IgD-negative memory B cell (primary cell): Measurements from ENCODE around the gene MARK3. TPM values are rescaled to one million over a fixed set of nuclear protein-coding genes. Genes with fewer than 3 reads are reported as not detected.

Experiments used
- H3K27ac Mint-ChIP-seq, 3 donors: one replicate each; pipeline ENCODE4 v1.8.0; 2020 to 2022; ENCODE audit warnings: mild to moderate bottlenecking in 3 of 3, mixed read lengths in 3 of 3, moderate library complexity in 1 of 3
- H3K27me3 Mint-ChIP-seq: one replicate; pipeline ENCODE4 v1.8.0; 2021; ENCODE audit warnings: mixed read lengths
- H3K36me3 Mint-ChIP-seq: one replicate; pipeline ENCODE4 v1.8.0; 2020; ENCODE audit warnings: mild to moderate bottlenecking, mixed read lengths
- H3K4me1 Mint-ChIP-seq, 3 donors: one replicate each; pipeline ENCODE4 v1.8.0; 2020 to 2022; ENCODE audit warnings: mixed read lengths in 3 of 3, mild to moderate bottlenecking in 1 of 3
- H3K4me3 Mint-ChIP-seq, 4 donors: one replicate each; pipeline ENCODE4 v1.8.0; 2020 to 2022; ENCODE audit warnings: mild to moderate bottlenecking in 4 of 4, mixed read lengths in 4 of 4, moderate library complexity in 3 of 4
- H3K9me3 Mint-ChIP-seq, 3 donors: one replicate each; pipeline ENCODE4 v1.8.0; 2020 to 2021; ENCODE audit warnings: mixed read lengths in 3 of 3, mild to moderate bottlenecking in 1 of 3
- polyA plus RNA-seq: library from polyadenylated mRNA; unstranded; fragments of 300-500 nt; fragmentation: Illumina TruSeq; gene quantifications from one replicate; pipeline ENCODE4 v1.2.3, GENCODE V29; 2021

The MARK3 gene
- polyA plus RNA-seq, 1 donor from 2014 or later, result 40.3 TPM

GRCh38 chr14:103395244-103395643 lies 10.0 kb downstream of the MARK3 start:
- peak overlapping the region in 1 of 3 donors; percentile 8 for H3K27ac Mint-ChIP-seq
- peaks cover 44 to 56% (median 53%) of the 10 kb centered on the region in 3 donors for H3K4me1 Mint-ChIP-seq
- no peaks in the 10 kb centered on the region for H3K36me3 Mint-ChIP-seq
- peak overlapping the region in 1 of 4 donors; percentile 51 for H3K4me3 Mint-ChIP-seq
- H3K9me3 Mint-ChIP-seq, result no peaks in the 10 kb centered on the region
- no peaks in the 10 kb centered on the region for H3K27me3 Mint-ChIP-seq

DNA sequence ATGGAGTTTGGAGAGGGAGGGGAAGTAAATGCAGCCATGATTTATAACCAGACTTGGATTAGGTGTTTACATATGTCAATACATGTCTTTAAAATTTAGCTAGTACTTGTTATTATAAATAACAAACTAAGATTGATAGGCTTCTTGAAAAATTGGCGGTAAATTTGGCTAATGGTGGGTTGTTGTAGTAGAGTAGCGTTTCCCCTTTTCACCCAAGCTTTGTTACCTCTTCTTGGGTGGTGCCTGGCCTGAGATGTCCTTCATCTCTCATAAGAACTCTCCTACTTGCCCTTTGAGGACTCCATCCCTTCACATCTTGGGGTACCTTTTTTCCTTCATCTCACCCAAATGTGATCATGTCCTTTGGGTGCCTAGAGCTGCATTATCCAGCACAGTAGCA lies 11.2 kb downstream of the MARK3 start:
- H3K4me3 Mint-ChIP-seq, result no peak overlapping the region
- no peaks in the 10 kb centered on the region for H3K27me3 Mint-ChIP-seq
- H3K27ac Mint-ChIP-seq, result no peak overlapping the region
- peaks cover 49 to 62% (median 53%) of the 10 kb centered on the region in 3 donors for H3K4me1 Mint-ChIP-seq
- H3K36me3 Mint-ChIP-seq, result no peaks in the 10 kb centered on the region
- no peaks in the 10 kb centered on the region for H3K9me3 Mint-ChIP-seq

DNA sequence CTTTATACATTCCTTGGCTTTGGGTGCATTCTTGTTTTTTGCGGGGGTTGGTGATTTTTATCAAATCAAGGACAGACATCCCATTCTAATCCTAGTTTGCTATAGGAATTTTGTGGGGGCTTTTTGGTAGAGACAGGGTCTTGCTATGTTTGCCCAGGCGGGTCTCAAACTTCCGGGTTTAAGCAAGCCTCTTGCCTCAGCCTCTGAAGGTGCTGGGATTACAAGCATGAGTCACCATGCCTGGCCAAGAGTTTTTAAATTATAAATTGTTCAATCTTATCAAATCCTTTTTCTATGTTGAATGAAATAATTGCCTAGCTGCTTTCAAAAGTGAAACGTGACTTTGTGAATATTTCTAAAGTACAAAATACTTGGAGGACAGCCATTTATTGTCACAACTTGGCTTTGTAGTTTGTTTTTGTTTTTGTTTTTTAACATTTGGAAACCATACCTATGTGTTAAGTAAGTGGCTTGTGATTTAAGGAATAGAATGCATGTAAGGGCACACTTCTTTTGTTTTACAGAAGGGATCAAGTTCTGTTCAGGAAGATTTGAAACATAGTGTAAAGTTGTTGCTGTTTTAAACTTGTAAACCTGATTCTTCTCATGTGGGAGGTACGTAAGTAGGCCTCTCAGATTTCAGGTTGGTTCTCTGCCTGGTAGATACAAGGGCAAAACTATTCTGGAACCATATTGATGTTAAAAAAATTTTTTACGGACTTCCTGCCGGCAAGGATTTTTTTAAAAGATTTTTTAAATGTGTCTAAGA lies 13.4 kb downstream of the MARK3 start:
- no peaks in the 10 kb centered on the region for H3K36me3 Mint-ChIP-seq
- peaks cover 58 to 66% (median 66%) of the 10 kb centered on the region in 3 donors for H3K4me1 Mint-ChIP-seq
- no peaks in the 10 kb centered on the region for H3K27me3 Mint-ChIP-seq
- no peaks in the 10 kb centered on the region for H3K9me3 Mint-ChIP-seq
- no peak overlapping the region for H3K4me3 Mint-ChIP-seq
- H3K27ac Mint-ChIP-seq, result no peak overlapping the region

DNA sequence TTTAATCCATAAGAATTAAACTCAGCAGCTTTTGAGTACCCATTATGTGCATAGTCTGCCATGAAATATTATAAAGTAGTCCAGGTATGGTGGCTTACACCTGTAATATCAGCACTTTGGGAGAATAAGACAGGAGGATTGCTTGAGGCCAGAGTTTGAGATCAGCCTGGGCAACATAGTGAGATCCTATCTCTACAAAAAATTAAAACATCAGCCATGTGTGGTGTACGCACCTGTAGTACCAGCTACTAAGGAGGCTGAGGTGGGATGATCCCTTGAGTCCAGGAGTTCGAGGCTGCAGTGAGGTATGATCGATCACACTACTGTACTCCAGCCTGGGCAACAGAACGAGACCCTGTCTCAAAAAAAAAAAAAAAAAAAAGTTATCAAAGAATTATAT lies 15.3 kb downstream of the MARK3 start:
- no peaks in the 10 kb centered on the region for H3K36me3 Mint-ChIP-seq
- H3K4me3 Mint-ChIP-seq, result peak overlapping the region in 1 of 4 donors; percentile 7
- no peak overlapping the region for H3K27ac Mint-ChIP-seq
- H3K27me3 Mint-ChIP-seq, result no peaks in the 10 kb centered on the region
- H3K9me3 Mint-ChIP-seq, result no peaks in the 10 kb centered on the region
- H3K4me1 Mint-ChIP-seq, result peaks cover 49 to 63% (median 61%) of the 10 kb centered on the region in 3 donors

DNA sequence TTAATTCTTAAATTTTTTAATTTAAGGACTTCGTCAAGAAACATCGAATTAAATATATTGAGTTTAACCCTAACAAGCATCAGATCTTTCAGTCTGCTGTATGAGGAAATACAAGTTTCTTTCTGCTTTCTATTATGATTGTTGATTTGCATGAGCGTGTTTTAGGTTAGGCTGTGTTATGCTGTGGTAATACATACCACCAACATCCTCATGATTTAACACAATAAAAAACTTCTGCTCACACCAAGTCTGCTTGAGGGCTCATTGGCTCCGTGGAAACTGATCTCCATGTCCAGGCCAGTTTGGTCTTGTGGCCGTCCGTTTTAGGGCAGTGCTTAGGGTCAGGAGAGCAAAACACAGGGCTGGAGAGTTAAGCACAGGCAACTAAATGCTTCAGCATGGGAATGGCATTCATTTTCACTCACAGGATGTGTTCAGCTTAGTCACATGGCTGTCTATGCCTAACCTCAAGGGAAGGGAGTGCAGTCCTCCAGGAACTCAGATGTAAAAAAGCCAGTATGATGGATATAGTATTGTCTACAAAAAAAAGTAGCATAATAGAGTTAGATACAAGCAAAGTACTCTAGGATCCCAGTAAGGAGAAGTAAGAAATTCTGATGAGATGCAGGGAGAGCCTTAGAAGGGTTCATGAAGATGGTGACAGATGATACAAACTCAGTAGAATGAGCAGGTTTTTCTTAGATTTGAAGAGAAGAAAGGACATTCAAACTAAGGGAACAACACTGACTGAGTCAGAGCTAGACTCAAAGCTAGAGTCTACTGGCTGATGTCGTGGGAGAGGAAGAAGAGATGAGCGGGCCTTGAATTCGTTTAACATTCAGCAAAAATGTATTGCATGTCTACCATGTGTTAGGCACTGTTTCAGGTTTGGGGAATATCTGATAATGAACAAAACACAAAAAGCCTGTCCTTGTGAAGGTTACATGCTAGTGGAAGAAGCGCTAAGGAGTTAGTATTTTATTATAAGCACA lies 16.3 kb downstream of the MARK3 start:
- Mint-ChIP-seq H3K4me3 (peak overlapping the region in 2 of 4 donors; percentile 58 to 59), H3K4me1 (peaks cover 42 to 54% (median 51%) of the 10 kb centered on the region in 3 donors), H3K27ac (no peak overlapping the region), H3K27me3 (no peaks in the 10 kb centered on the region), H3K9me3 (no peaks in the 10 kb centered on the region), H3K36me3 (no peaks in the 10 kb centered on the region)

DNA sequence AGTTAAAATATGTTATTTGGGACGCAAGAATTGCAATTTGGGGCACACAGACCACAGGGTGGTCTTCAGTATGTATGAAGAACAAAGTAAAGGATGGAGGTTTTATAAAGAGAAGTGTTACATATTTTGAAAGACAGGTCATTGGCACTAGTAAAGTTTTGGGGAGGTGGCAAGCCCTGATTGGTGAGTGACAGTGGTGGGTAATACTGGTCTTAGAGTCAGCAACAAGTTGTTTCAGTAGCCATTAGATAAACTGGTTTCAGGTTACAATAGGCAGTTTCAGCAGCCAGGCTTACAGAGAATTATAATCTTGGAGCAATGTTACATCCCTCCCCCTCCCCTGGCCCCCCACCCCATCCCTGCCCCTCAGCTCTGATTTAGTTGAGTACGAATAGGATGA lies 17.5 kb downstream of the MARK3 start:
- Mint-ChIP-seq H3K4me1 (peaks cover 36 to 49% (median 47%) of the 10 kb centered on the region in 3 donors), H3K9me3 (no peaks in the 10 kb centered on the region), H3K27ac (peak overlapping the region in 1 of 3 donors; percentile 41), H3K4me3 (no peak overlapping the region), H3K27me3 (no peaks in the 10 kb centered on the region), H3K36me3 (peaks cover 2% of the 10 kb centered on the region)

GRCh38 chr14:103404032-103404918 lies 19.1 kb downstream of the MARK3 start:
- peaks cover 32 to 40% (median 38%) of the 10 kb centered on the region in 3 donors for H3K4me1 Mint-ChIP-seq
- H3K9me3 Mint-ChIP-seq, result no peaks in the 10 kb centered on the region
- peak overlapping the region in 1 of 4 donors; percentile 18 for H3K4me3 Mint-ChIP-seq
- H3K27me3 Mint-ChIP-seq, result no peaks in the 10 kb centered on the region
- peaks cover 4% of the 10 kb centered on the region for H3K36me3 Mint-ChIP-seq
- peak overlapping the region in 2 of 3 donors; percentile 11 to 48 for H3K27ac Mint-ChIP-seq

GRCh38 chr14:103404920-103405319 lies 19.7 kb downstream of the MARK3 start:
- peaks cover 4% of the 10 kb centered on the region for H3K36me3 Mint-ChIP-seq
- no peak overlapping the region for H3K27ac Mint-ChIP-seq
- H3K27me3 Mint-ChIP-seq, result no peaks in the 10 kb centered on the region
- H3K4me1 Mint-ChIP-seq, result peaks cover 32 to 41% (median 38%) of the 10 kb centered on the region in 3 donors
- no peaks in the 10 kb centered on the region for H3K9me3 Mint-ChIP-seq
- H3K4me3 Mint-ChIP-seq, result no peak overlapping the region

GRCh38 chr14:103408491-103409155 lies 23.4 kb downstream of the MARK3 start:
- Mint-ChIP-seq H3K27ac (no peak overlapping the region), H3K4me1 (peaks cover 7 to 16% (median 13%) of the 10 kb centered on the region in 3 donors), H3K9me3 (no peaks in the 10 kb centered on the region), H3K4me3 (no peak overlapping the region), H3K27me3 (no peaks in the 10 kb centered on the region), H3K36me3 (peaks cover 4% of the 10 kb centered on the region)

DNA sequence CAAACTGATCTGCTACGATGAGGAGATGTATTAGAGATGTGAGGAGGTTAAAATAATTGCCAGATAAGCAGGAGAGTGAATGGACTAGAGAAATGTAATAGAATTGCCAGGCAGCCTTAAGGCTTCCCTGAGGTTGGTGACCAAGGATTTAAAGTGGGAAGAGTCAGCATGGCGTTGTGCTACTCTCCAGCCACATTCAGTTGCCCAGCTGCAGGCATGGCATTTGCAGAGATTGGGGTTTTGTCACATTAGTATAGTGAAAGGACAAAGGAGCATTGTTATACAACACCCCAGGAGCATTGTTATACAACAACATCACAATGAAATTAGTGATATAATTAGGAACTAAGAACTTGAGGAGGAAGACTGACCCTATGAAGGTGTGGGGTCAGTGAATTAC lies 31.7 kb downstream of the MARK3 start:
- peaks cover 17 to 50% (median 25%) of the 10 kb centered on the region in 3 donors for H3K4me1 Mint-ChIP-seq
- no peaks in the 10 kb centered on the region for H3K9me3 Mint-ChIP-seq
- H3K36me3 Mint-ChIP-seq, result peaks cover 2% of the 10 kb centered on the region
- H3K4me3 Mint-ChIP-seq, result peak overlapping the region in 1 of 4 donors; percentile 15
- H3K27me3 Mint-ChIP-seq, result no peaks in the 10 kb centered on the region
- no peak overlapping the region for H3K27ac Mint-ChIP-seq

DNA sequence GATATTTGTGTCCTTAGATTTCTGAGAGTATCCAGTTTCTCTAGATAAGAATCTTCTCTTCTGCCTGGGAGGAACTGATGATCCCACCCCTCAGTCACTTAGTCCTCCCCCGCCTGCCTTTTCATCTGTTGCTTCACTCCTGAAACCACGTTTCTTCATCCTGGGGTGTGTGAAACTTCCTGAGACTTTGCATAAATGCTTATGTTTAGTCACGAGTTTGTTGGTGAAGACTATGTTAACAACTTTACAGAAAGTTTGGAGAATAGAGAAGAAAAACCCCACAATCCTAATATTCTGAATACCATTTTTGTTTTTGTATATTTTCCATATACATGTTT lies 33.2 kb downstream of the MARK3 start:
- H3K4me1 Mint-ChIP-seq, result peaks cover 17 to 54% (median 25%) of the 10 kb centered on the region in 3 donors
- no peak overlapping the region for H3K4me3 Mint-ChIP-seq

DNA sequence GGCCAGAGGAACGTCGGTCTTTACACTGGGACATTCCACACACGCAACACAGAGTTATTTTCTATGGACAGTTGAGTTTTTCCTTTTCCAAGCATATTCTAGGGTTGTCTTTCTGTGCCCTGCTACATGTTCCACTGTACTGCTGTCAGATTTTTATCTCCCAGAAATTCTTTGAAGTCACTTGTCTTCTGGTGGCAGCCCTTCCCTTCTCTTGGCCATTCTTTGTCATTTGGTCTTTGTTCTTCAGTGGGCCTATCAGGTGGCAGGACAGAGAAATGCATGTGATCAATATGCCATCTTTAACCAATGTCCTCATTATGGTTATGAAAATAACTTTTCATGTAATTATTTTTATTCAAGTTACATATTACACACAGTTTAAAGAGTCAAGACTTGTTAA lies 36.3 kb downstream of the MARK3 start:
- H3K9me3 Mint-ChIP-seq, result no peaks in the 10 kb centered on the region
- no peak overlapping the region for H3K4me3 Mint-ChIP-seq
- H3K27ac Mint-ChIP-seq, result no peak overlapping the region
- peaks cover 25 to 46% (median 29%) of the 10 kb centered on the region in 3 donors for H3K4me1 Mint-ChIP-seq
- no peaks in the 10 kb centered on the region for H3K27me3 Mint-ChIP-seq
- H3K36me3 Mint-ChIP-seq, result no peaks in the 10 kb centered on the region

More for the DNA sequence above, 33.2 kb downstream of the MARK3 start:
- Mint-ChIP-seq H3K27ac (no peak overlapping the region), H3K27me3 (no peaks in the 10 kb centered on the region), H3K9me3 (no peaks in the 10 kb centered on the region), H3K36me3 (peaks cover 2% of the 10 kb centered on the region)

- H3K4me3 Mint-ChIP-seq, result no peak overlapping the region
- H3K27ac Mint-ChIP-seq, result no peak overlapping the region
- H3K36me3 Mint-ChIP-seq, result no peaks in the 10 kb centered on the region
- no peaks in the 10 kb centered on the region for H3K9me3 Mint-ChIP-seq
- H3K27me3 Mint-ChIP-seq, result no peaks in the 10 kb centered on the region
- H3K4me1 Mint-ChIP-seq, result peaks cover 19 to 38% (median 24%) of the 10 kb centered on the region in 3 donors
These were observed 37.8 kb downstream of the MARK3 start for GRCh38 chr14:103423050-103423461.
